HG03108 (cell line): ENCODE data around the gene CPSF3.

Experiments
- ATAC-seq: cut with Tn5 transposase; IDR thresholded peaks from one replicate; pipeline ENCODE4 v1.9.1; 2021; ENCODE audit warnings: moderate library complexity; ENCODE audit not compliant: unreplicated experiment

Gene CPSF3

GRCh38 chr2:9423100-9423921 is at the start of gene CPSF3, which contains the start of gene ITGB1BP1:
CPSF3 (plus strand) TSS chr2:9423654; CDS start chr2:9423774, 120 bp downstream.
ITGB1BP1 (minus strand) TSS chr2:9423528; CDS start chr2:9418697, 4,831 bp downstream.
- ATAC-seq, result peak; percentile 83

- no peak for ATAC-seq
Measured at GRCh38 chr2:9374071-9374730, 49.3 kb upstream of the CPSF3 start.

GRCh38 chr2:9375857-9376428 is 47.5 kb upstream of the CPSF3 start:
- ATAC-seq, result no peak

DNA sequence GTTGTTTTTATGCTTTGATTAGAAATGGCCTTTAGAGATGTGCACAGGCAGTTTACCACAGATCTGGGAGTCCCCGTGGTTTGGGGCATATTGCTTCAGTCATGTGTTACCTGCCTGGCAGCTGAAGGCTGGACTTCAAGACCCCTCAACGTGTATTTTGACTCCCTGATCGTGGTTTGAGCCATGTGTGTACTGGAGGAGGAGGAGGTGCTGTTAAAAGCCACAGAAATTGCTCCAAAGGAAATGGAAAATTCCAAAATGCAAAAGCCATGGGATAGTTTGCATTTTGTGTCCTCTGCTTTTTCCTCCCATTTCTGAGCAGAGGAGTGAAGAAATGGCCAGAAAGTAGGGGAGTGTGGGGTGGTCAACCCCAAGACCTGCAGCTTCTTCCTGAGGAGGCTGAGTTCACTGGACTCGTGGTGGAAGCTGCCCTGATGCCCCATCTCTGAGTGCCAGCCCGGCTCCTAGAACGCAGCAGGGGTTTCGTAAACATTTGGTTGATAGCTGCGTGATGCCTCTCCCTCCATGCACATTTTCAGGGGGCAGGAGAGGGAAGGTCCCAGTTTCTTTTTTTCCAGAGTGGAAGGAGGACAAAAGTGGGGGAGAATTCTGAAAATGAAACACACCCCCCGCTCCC is 45.9 kb upstream of the CPSF3 start:
- ATAC-seq, result no peak

DNA sequence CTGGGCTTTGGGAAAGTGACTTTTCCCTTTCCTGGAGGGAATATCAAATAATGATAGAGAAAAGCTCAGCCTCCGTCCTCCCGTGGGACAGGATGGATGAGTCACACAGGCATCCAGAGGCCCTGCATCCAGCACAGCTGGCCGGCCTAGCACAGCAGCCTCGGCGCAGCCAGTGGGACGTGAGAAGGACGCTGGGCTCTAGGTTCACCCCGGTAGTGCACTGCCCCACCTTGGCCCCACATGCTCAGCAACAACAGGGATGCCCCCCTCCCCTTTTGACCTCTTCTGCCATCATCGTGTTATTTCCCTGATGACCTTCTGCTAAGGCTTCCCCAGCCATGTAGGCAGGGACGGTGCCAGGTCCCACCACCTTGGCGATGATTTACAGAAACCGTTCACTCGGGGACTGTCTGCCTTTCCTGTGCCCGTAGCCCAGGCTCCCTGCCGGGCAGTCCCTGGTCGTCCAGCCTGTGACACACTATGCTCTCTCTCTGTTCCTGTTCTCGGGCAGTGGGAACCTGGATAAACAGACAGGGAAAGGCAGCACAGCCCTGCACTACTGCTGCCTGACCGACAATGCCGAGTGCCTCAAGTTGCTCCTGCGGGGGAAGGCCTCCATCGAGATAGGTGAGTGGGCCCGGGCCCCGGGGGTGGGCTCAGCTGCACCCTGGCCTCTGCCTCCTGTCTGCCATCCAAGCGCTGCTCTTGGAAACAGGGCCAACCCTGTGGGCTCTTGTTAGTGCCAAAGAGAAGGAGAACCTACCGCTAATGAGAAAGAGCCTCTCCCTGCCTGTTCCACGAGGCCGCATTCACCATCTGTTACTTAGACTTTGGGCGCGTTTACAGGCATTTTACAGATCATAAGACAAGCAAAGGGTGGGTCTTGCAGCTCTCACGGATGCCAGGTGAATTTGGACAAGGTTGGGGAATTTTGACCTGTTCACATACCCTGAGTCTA is 44.7 kb upstream of the CPSF3 start:
- no peak for ATAC-seq

GRCh38 chr2:9379391-9379755 is 44.1 kb upstream of the CPSF3 start:
- no peak for ATAC-seq

GRCh38 chr2:9380702-9381628 is 42.5 kb upstream of the CPSF3 start:
- no peak for ATAC-seq

DNA sequence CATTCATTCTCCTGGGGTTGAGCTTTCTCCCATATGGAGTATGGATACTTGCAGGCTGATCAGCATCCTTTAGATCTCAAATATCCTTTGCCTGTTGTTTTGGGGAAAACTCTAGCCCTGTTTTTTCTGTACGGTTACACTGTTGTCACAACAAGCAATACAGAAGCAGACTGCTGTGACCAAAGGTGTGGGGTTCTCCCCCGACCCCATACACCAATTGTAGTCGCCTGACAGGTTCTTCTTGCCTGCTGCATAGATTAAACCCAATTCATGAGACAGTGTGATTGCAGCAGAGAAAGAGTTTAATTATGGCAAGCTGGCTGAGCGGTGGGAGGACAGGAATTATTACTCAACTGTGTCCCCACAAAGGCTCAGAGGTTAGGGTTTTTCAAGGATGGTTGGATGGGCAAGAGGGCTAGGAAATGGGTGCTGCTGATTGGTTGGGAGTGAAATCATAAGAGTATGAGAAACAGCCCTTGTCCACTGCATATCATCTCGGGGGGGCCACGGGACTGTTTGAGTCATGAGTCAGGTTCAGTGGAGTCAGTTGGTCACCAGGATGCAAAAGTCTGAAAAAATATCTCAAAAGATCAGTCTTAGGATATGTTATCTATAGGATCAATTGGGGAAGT is 40.7 kb upstream of the CPSF3 start:
- ATAC-seq, result no peak

GRCh38 chr2:9384521-9384920 is 38.9 kb upstream of the CPSF3 start:
- no peak for ATAC-seq

DNA sequence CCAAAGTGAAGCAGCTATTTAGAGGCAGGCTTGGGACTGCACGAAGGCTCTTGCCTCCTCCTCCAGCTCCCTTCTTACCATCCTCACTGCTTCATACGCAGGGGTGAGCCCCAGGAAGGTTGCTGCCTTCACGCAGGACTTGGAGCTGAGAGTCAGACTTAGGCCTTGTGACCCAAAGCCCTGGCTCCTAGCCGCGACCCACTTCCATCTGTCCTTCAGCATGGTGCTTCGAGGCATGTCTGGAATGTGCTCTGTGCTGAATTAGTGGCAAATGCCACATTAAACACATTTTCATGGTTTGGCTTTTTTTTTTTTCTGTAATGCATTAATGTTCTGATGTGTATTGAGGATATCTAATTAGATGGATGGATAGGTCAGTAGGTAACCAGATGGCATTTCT is 37.6 kb upstream of the CPSF3 start:
- no peak for ATAC-seq

GRCh38 chr2:9388199-9388681 is 35.2 kb upstream of the CPSF3 start:
- ATAC-seq, result no peak

DNA sequence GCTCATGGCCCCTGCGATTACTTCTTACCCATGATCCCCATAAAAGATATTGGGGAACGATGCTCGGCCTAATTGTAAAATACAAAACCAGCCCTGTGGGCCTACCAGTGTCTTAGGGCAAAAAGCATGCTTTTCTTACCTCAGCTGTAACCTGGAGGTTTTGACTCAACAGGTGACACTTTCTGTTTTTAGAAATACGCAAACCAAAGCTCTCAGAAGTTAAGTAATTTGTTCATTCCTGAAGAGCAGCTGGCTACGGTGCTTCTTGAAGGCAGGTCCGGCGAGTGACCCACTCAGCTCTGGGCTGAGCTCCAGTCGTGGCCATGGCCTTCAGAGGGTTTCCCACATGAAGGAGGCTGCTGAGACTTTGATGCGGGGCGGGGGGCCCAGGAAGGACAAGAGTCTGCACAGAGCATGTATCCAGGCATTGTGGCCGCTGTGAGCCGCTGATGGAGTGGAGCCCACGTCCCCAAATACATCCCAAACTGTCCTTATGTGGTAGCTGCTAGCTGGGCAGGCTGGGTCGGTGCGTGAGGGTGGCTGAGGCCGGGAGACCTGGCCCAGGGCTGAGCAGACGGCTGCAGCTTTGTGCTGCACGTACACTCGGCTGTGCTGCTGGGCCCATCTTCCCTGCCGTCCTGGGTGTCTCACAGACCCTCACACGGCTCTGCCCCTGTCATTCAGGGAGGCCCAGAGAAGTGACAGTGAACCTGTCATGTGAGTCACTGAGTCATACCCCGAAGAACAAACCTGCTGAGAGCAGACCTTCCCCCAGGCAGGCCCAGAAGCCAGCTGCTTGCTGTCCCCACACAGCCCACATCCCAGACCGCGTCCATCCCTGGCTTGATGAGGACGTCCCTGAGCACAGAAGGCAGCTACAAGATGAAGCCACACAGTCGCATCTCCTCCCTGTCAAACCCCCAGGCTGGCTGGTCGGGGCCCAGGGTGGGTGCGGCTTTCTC is 34.2 kb upstream of the CPSF3 start:
- ATAC-seq, result no peak

GRCh38 chr2:9390151-9390850 is 33.2 kb upstream of the CPSF3 start:
- no peak for ATAC-seq

- ATAC-seq, result no peak
Measured at GRCh38 chr2:9390991-9391390, 32.5 kb upstream of the CPSF3 start.

DNA sequence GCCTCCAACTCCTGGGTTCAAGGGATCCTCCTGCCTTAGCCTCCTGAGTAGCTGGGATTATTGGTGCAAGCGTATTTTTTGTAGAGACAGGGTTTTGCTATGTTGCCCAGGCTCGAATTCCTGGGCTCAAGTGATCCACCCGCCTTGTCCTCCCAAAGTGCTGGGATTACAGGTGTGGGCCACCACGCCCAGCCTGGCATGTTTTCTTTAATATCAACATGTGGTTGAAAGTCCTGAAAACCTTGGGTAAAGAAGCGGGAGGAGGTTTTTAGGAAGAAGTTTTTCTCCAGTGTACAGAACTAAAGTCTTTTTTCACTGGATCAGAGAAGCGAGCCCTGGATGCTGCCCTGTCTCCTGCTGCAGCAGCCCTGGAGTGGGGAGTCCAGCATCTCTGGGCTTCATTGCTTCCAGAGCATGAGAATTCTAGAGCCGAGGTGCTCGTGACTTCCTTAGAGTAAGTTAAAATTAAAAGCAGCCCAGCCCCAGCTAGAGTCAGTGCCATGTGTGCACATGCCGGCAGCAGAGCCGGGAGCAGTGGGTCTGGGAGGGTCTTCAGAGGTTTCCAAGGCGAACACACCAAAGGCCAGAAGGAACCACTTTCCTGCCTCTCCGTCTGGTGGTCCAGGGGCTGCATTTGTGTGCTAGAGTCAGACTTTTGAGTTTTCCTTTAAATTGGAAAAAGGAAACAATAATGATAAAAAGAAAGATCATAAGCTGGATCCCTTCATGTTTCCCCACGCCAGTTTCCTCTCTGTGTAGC is 31.3 kb upstream of the CPSF3 start:
- no peak for ATAC-seq
